ENCODE results near the gene TRIO.

Gene TRIO

GRCh38 chr5:14342306-14342705 is 199.2 kb downstream of the TRIO start:
- Histone ChIP-seq H3K27ac (no peak overlapping the region), H3K36me3 (no peaks in the 10 kb centered on the region), H3K4me3 (ENCODE audit: low read depth in 1 of 2, low read length in 1 of 2) (no peak overlapping the region), H3K27me3 (no peaks in the 10 kb centered on the region), H3K9me3 (no peaks in the 10 kb centered on the region), H3K4me1 (ENCODE audit: control insufficient read depth in 1 of 2, insufficient read depth in 1 of 2, low read depth in 1 of 2, low read length in 1 of 2) (no peaks in the 10 kb centered on the region)
- no peak for TF ChIP-seq CTCF (IDR thresholded peaks at IDR 0.05)

- TF ChIP-seq CTCF (IDR thresholded peaks at IDR 0.05): no peak
- H3K4me1 ChIP-seq (ENCODE audit: control insufficient read depth in 1 of 2, insufficient read depth in 1 of 2, low read depth in 1 of 2, low read length in 1 of 2): no peaks in the 10 kb centered on the region
- no peak overlapping the region for H3K27ac ChIP-seq
- H3K27me3 ChIP-seq: no peaks in the 10 kb centered on the region
- H3K9me3 ChIP-seq: no peaks in the 10 kb centered on the region
- no peak overlapping the region for H3K4me3 ChIP-seq (ENCODE audit: low read depth in 1 of 2, low read length in 1 of 2)
- H3K36me3 ChIP-seq: no peaks in the 10 kb centered on the region
Measured at GRCh38 chr5:14343376-14343775, 200.2 kb downstream of the TRIO start.

GRCh38 chr5:14347522-14347921 is 204.4 kb downstream of the TRIO start:
- TF ChIP-seq CTCF (IDR thresholded peaks at IDR 0.05): no peak
- Histone ChIP-seq H3K4me3 (ENCODE audit: low read depth in 1 of 2, low read length in 1 of 2) (no peak overlapping the region), H3K36me3 (no peaks in the 10 kb centered on the region), H3K9me3 (no peaks in the 10 kb centered on the region), H3K27me3 (no peaks in the 10 kb centered on the region), H3K27ac (no peak overlapping the region), H3K4me1 (ENCODE audit: control insufficient read depth in 1 of 2, insufficient read depth in 1 of 2, low read depth in 1 of 2, low read length in 1 of 2) (no peaks in the 10 kb centered on the region)

GRCh38 chr5:14348142-14348541 is 205.0 kb downstream of the TRIO start:
- H3K27me3 ChIP-seq: no peaks in the 10 kb centered on the region
- no peak for TF ChIP-seq CTCF (IDR thresholded peaks at IDR 0.05)
- no peaks in the 10 kb centered on the region for H3K36me3 ChIP-seq
- no peak overlapping the region for H3K4me3 ChIP-seq (ENCODE audit: low read depth in 1 of 2, low read length in 1 of 2)
- no peak overlapping the region for H3K27ac ChIP-seq
- H3K9me3 ChIP-seq: no peaks in the 10 kb centered on the region
- H3K4me1 ChIP-seq (ENCODE audit: control insufficient read depth in 1 of 2, insufficient read depth in 1 of 2, low read depth in 1 of 2, low read length in 1 of 2): no peaks in the 10 kb centered on the region

- Histone ChIP-seq H3K4me3 (ENCODE audit: low read depth in 1 of 2, low read length in 1 of 2) (no peak overlapping the region), H3K4me1 (ENCODE audit: control insufficient read depth in 1 of 2, insufficient read depth in 1 of 2, low read depth in 1 of 2, low read length in 1 of 2) (no peaks in the 10 kb centered on the region), H3K36me3 (no peaks in the 10 kb centered on the region), H3K27me3 (no peaks in the 10 kb centered on the region), H3K27ac (no peak overlapping the region), H3K9me3 (no peaks in the 10 kb centered on the region)
- TF ChIP-seq CTCF (IDR thresholded peaks at IDR 0.05): no peak
Measured at GRCh38 chr5:14349029-14349428, 205.9 kb downstream of the TRIO start.

- Histone ChIP-seq H3K27me3 (no peaks in the 10 kb centered on the region), H3K4me1 (ENCODE audit: control insufficient read depth in 1 of 2, insufficient read depth in 1 of 2, low read depth in 1 of 2, low read length in 1 of 2) (no peaks in the 10 kb centered on the region), H3K4me3 (ENCODE audit: low read depth in 1 of 2, low read length in 1 of 2) (no peak overlapping the region), H3K9me3 (no peaks in the 10 kb centered on the region), H3K36me3 (no peaks in the 10 kb centered on the region), H3K27ac (no peak overlapping the region)
- TF ChIP-seq CTCF (IDR thresholded peaks at IDR 0.05): no peak
Measured at GRCh38 chr5:14351086-14351661, 208.0 kb downstream of the TRIO start.

Measured in neutrophil (primary cell).